ENCODE results near the gene KRT8.
A peak's percentile ranks its signal among the peaks of the same experiment; 100 is the strongest.

KRT8 gene

DNA sequence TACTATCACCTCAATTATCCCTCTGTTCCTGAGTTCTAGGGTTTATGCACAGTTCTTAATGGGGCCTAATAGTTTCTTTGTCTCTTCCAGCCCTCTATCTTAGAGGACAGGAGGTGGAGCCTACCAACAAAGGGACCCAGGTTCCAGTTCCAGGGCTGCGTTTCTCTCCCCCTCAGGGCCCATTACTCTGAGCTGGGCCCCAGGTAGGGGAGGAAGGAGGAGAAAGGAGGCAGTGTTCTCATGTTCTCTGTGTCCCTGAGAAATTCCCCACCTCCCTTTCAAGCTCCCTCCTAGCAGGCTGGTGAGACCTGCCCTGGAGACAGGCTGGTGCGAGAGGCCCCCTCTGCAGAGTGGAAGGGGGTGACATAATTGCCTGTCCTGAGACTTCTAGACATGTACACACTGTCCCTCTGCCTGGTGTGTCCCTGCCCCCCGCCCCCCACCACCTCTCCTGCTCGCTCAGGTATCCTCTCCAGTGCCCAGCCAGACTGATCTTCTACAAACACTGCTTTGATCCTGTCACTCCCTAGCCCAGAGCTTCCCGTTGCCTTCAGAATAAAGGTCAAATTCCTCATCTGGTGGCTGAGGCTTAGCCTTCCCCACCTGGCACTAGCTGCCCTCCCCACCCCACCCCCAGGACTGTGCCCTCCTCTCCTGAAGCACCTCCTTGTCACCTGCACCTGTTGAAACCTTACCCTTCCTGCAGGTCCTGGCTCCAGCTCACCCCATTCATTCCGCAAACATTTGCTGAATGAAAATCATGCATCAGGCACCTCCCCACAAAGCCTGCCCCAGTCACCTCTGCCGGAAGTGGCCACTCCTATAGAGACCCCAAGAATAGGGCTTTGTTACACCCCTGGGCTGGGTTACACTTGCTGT is 21.1 kb upstream of the KRT8 start:
- DNase-seq: no peak

DNA sequence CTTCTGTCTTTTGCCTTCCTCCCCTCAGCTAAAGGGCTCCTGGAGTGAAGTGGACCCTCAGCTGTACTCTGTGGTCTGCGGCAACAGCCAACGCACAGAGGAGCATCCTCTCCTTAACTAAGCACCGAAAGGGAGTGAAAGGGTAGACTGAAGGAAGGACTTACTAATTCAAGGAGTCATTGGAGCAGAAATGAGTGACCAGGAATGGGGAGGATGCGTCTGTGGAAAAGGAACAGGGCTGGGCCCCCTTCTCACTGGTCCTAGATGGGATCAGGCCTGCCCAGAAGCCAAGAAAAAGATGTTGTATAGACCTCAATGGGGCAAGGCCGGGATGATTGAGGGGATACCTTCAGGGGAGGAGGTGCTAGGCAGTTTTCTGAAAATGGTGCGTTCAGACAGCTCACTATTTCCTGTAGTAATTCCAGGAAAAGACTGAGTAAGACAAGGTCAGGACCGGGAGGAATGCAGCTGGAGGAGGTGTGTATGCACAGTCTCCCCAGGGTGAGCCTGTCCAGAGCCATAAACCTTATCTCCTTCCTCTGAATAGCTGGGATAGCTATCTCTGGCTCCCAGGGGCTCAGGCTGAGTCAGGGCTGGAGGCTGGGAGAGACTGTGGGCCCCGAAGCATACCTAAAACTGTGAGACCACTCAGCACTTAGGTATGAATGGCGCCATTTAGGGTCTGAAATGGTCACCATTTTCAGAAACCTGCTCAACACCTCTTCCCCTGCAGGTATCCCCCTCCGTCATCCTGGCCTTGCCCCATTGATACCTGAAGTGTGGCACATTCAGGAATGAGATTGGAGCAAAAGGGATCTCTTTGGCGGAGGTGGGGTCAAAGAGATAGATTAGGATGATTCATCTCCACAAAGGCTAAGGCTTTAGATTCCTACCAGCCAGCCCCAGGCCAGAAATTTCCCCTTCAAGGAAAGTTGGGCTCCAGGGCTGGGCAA is 20.2 kb upstream of the KRT8 start:
- no peak for DNase-seq

DNA sequence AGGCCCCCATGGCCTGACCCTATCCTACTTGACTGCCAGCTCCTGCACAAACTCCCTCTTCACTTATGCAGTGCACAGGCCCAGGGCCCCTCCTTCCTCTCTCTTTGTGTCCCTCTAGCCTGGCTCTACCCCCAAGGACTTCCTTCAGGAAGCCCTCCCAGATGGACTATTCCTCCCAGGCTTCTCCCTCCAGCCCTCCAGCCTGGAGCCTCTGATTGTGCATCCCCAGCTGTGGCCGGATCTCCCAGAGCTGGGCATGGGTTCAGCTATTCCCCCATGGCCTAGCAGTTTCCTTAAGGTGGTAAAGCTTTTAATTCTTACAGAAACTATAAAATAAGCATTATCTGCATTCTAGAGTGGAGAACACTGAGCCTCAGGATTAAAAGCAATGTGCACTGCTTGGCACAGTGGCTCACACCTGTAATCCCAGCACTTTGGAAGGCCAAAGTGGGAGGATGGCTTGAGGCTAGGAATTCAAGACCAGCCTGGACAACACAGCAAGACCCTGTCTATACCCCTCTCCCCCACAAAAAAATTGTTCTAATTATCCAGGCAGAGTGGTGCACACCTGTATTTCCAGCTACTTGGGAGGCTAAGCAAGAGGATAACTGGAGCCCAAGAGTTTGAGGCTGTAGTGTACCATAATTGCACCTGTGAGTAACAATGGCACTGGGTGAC is 16.8 kb upstream of the KRT8 start:
- DNase-seq: no peak

DNA sequence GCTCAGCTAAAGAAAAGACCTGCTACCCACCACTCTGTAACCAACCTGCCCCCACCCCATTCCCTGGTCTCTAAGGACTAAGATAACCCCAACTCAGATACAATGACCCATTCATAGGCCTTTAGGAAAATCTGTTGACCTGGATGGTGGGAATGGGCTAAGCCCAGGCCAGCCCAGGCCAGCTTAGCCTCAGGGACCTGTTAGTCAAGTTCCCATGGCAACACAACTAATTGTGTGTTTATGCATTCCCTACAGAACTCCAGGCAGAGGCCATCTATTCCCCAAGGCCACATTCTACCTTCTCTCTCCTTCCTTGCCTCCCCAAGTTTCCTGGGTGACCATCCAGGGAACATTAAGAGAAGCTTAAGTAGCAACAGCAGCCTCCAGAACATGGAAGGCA is 16.1 kb upstream of the KRT8 start:
- no peak for DNase-seq

DNA sequence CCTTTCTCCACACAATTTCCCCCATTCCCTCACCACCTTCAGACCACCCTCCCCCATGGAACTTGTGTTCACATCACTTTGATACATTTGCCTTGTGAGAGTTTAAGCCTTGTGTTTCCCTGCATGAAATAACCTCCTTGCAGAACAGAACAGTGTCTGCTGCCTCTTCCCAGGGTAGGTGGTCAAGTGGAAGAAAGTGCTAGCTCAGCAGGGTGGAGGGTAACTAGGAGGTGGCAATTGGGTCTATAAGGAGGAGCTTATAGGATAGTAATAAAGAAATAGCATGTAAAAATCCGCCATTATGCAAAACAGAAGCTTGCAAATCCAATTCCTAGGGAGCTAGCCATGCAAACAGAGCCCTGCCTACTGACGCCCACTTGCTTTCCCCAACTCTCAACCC is 13.9 kb upstream of the KRT8 start:
- DNase-seq: no peak

DNA sequence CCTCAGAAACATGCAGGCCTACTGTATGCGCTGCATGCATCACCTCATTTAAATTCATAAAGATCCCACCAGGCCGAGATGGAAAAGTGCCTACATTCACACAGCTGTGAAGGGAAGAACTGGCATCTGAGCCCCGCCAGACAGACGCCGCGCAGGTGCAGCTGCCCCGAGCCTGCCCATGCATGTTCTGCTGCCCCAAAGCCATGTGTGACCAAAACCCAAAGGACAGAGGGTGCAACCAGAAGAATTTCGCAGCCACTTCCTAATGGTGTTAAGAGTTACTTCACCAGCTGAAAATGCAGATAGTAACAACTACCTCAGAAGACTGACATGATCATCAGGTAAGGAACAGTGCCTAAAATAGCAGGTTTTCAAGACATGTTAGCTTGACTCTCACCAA is 13.5 kb upstream of the KRT8 start:
- no peak for DNase-seq

DNA sequence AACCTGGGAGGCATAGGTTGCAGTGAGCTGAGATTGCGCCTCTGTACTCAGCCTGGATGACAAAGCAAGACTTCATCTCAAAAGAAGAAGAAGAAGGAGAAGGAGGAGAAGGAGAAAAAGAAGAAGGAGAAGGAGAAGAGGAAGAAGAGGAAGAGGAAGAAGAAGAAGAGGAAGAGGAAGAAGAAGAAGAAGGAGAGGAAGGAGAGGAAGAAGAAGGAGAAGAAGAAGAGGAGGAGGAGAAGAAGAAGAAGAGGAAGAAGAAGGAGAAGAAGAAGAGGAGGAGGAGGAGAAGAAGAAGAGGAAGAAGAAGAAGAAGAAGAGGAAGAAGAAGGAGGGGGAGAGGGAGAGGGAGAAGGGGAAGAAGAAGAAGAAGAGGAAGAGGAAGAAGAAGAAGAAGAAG is 12.9 kb upstream of the KRT8 start:
- no peak for DNase-seq

DNA sequence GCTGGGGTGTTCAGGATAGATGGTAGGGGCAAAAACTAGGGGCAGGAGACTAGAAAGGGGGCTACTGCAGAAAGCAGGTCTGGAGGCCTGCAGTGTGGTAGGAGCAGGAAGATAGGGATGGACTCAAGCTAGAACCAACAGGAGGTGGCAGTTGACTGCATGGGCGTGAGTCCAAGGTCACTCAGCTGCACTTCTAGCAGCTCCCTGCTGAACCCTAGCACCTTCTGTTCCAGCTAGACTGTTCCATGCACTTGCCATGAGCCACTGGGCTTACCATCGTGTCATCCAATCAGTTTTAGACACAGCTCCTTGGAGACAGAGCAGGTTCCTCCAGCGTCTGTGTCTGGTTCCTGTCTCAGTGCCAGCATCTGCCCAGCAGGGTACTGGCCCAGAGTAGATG is 11.3 kb upstream of the KRT8 start:
- DNase-seq: no peak

DNA sequence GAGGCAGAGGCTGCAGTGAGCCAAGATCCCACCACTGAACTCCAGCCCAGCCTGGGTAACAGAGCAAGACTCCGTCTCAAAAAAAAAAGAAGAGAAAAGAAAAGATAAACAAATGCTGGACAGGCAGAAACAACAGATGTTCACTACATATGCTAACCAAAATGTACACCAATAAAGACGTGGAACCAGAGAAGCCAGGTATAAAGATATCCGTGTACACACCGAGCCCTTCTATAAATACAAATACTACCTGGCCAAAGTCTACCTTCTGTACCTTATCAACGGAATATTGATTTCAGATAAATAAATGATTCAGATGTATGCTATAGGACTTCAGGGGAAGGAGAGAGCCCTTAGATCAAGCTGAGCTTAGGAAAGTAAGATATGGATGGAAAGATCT is 10.8 kb upstream of the KRT8 start:
- no peak for DNase-seq

DNA sequence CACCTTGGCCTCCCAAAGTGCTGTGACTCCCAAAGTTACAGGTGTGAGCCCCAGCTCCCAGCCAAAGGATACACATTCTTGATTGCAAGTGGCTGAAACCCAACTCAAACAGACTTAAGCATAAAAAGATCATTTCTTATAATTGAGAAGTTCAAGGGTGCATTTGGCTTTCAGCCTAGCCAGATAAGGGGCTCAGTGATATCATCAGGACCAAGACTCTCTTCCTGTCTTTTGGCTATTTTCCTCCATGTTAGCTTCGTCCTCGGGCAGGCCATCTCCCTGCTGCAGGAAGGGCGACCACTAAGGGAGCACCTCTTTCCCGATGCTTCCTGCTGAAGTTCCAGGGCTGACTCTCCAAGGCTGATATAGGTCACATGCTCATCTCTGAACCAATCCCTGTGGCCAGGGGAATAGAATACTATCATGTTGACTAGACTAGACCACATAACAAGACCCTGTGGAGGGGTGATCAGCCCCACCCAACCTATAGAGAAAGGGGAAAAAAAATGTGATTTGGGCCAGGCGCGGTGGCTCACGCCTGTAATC is 9.8 kb upstream of the KRT8 start:
- DNase-seq: no peak

DNA sequence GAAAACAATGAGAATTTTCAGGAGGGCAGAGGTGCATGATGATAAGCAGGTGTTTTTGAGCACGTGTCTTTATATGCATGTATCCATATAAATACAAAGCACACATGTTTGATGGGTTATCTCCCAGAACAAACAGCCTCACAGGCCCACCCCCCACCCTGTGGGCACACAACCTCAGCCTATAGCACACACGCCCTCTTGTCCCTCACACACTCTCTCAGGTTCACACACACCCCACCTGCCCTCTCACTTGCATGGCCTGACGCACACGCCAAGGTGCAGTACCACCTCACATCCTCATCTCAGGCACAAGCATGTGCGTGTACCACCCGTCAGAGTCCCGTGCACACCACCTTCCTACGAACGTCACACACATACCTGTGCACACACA is 8.6 kb upstream of the KRT8 start:
- DNase-seq: no peak

DNA sequence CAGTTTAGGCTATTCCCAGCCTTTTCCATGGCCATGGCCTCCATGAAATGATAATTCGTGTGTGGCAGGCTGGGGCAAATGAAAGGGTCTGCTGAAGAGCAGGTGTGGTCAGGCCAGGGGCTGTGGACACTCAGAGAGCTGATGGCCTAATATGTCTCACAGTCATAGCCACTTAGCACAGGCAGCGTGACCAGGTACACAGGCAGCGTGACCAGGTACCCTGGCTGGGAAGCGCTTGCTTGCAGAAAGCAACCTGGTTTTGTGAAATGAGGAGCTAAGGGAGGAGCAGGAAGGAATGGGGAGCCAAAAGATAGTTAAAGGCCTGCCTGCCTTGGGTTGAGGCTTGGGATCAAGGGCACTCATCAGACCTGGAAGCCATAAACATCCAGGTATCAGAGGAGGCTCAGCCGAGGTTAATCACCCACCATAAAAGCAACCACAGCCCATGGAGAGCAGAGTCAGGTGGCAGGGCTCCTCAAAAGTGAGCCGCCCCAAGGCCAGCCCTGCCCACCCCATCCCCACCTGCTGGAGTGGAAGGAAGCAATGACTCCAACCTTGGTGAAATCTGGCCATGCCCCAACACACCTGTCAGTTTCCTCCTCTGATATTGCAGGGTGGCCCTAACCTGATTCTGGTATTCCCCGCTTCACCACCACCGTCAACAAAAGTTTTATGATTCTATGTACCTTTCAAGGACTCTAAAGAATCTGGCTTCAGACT is 8.0 kb upstream of the KRT8 start:
- DNase-seq: no peak

DNA sequence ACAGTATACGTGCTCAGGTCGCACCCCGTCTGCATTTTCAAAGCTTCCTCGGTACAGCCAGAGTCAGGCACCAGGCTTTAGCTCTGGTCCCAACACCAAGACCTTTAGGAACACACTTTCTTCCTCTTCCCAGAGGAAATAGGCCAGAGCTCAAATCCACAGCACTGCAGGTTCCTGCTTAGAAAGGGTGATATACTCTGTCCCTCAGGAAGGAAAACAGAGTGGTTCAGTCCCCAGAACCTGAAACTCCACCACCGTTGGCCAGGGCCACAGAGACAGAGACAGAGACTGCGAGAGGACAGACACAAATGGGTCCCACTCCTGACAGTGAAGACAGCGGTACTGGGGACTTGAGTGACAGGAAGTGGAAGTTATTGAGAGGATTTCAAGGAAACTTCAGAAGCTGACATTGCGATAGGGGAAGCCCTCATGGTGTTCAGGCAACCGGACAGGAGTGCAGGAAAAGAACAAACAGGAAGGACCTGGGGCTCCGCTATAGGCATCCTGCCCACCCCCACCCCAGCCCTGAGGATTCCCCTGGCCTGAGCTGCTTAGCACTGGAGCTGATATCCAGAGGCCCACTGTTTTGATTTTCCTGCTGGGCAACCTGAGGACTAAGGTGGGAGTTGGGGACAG is 5.5 kb upstream of the KRT8 start:
- no peak for DNase-seq

DNA sequence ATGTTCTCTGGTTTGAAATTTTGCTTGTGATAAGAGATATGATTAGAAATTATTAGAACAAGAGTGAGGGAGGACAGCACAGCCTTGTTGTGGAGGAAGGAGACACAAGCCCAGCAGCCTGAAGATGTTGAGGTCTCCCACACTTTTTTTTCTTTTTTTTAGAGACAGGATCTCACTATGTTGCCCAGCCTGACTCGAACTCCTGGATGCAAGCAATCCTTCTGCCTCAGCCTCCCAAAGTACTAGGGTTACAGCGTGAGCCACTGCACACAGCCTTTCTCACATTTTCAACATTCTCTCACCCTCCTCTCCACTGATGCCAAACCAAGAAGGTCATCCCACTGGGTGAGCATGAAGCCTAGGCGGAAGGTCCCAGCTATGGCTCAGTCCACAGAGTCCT is 4.9 kb upstream of the KRT8 start:
- no peak for DNase-seq

DNA sequence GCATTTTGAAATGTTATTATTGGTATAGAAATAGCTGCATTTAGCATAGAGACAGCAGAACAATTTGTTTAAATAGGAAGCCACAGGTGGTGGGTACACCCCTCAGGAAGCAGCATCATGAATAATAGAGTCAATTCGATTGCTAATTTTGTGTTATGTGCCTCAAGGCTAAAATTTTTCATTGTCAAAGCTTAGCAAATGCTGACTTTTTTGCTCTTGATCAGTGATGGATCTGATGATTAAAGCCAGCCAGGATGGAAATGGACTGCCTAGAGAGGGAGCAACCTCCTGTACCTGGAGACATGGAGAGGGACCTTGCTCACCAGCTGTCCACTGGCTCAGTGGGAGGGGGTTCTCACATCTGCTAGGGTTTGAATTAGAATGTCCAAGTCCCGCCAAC is 4.5 kb upstream of the KRT8 start:
- DNase-seq: no peak

DNA sequence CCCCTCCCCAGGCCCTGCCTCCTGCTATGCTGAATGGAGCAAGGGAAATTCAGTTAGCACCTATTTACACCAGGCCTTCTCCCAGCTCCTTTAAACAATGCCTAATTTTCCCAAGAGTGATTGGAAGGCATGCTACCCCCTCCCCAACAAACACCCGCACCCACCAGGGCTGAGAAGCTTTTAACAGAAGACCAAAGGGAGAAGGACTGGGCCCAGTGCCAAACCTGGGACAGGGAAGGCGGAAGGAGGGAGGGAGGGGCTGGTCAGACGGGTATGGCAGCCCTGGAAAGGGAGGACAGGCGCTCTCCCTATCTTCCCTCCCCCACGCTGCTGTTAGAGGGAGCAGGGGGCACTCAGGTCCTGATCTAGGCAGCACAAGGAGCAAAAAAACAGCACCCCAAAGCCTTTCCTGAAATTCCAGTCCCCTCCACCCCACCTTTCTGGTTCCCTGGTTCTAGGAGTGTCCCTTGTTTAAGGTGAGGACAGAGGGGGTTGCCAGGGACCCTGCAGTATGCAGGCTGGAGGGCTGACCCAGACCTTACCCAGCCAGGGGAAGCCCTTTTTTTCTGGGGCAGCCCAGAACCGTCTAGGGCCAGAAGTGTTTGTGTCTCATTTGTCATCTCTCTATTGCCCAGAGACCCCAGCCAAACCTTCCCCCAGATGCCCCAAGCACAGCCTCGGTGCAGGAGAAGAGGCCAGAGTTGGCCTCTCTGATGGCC is 2.4 kb upstream of the KRT8 start:
- DNase-seq: no peak

DNA sequence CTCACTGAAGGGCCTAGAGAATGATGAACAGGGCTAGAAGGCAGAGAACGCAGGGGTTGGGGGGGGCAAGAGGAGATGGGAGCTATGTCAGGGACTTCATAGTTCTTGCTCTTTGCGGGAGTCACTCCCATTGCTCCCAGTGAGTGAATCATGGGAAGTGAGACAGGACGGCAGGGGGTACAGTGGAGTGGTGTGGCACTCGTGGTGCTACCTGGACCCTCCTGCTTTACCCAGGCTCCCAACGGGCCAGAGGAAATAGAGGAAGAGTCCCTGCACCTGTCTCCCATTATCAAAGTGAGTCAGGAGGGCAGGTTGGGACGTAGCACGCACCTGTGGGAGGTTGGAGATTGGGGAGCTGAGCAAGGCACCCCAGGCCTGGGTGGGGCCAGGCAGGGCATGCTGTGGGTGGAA is 1.3 kb upstream of the KRT8 start:
- DNase-seq: no peak

DNA sequence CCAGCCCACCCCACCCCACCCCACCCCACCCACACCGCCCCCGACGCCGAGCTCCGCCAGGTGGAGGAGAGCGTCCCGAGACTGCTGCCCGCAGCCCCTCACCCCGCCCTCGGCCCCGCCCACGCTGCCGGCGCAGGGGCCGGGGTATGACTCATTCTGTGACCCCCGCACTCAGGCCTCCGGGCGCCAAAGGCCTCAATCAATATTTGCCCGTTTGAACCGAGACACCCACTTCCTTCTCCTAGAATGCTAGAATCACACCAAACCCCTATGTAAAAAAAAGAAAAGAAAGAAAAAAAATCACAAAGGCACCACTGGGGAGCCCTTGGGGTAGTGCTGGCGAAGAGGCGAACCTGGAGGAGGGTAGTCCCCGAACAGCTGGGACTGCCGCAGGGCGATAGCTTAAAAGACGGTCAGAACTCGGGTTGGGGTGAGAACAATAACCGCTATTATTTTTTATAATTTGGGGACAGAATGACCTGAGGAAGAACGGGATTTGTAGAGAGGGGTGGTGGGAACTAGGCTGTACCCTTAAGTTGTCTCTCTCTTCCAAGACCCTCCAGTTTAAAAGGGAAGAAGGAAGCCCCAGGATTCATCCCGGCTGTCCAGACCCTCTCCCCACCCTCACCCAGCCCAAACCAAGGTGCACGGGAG is 894 bp downstream of the KRT8 start:
- DNase-seq: peak in 6 of 56 donors; percentile 1 to 57 (median 10)

DNA sequence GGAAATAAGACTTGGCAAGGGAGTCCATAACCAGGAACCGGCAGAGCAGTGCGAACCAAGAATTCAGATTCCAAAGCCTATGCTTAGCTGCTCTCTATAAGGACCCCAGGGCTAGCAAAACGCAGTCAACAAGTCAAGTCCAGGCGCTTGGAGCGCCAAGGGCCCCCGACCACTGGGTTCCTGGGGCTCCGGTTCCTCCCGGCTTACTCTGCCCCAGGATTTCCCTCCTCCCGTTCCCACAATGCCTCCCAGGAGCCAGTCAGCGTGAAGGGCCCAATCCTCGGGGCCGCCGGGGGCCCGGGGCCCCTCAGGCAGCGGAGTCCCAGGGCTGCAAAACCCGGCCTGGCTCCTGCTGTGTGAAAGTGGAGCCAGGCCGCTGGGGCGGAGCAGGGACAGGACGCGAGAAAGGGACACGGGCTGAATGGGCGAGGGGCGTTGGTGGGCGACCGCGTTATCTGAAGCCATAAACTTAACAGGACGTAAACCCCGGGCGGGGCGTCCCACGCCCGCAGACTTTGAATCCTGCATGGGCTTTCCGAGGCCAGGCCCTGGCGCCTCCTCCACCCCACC is 1.5 kb downstream of the KRT8 start:
- peak in 43 of 56 donors; percentile 2 to 69 (median 29) for DNase-seq

Data from nucleus accumbens (tissue), 56 donors.